RWPE2 (cell line): ENCODE measurements around the gene ST7.

ENCODE experiments used
- ATAC-seq: fragments of 200-7000 bp; cut with Tn5 transposase; 3 replicates; pipeline ENCODE4 v1.9.1; 2021; ENCODE audit warnings: low read depth
- DNase-seq: peaks from one replicate; pipeline ENCODE4 v3.0.0-alpha.2; 2020; ENCODE audit warnings: low spot score
- H3K27ac ChIP-seq: fragments of 450-650 bp; 2 replicates; pipeline ENCODE4 v1.5.1; 2017; ENCODE audit warnings: mild to moderate bottlenecking; ENCODE audit not compliant: poor library complexity, severe bottlenecking
- H3K27me3 ChIP-seq: fragments of 250-450 bp; sonication (Bioruptor Pico); 2 replicates; pipeline ENCODE4 v1.5.1; 2021; ENCODE audit warnings: mild to moderate bottlenecking, moderate library complexity; ENCODE audit not compliant: insufficient read depth, poor library complexity, severe bottlenecking
- H3K36me3 ChIP-seq: fragments of 250-450 bp; sonication (Bioruptor Pico); 2 replicates; pipeline ENCODE4 v1.5.1; 2020; ENCODE audit warnings: low read depth, mild to moderate bottlenecking, moderate library complexity
- H3K4me1 ChIP-seq: fragments of 250-450 bp; sonication (Bioruptor Pico); 2 replicates; pipeline ENCODE4 v1.5.1; 2021; ENCODE audit warnings: mild to moderate bottlenecking, moderate library complexity; ENCODE audit not compliant: insufficient read depth, poor library complexity, severe bottlenecking
- H3K4me3 ChIP-seq: fragments of 250-450 bp; sonication (Bioruptor Pico); 2 replicates; pipeline ENCODE4 v1.5.1; 2021; ENCODE audit warnings: mild to moderate bottlenecking, moderate library complexity; ENCODE audit not compliant: severe bottlenecking
- H3K9me3 ChIP-seq: fragments of 250-450 bp; sonication (Bioruptor Pico); 2 replicates; pipeline ENCODE4 v1.5.1; 2021; ENCODE audit warnings: mild to moderate bottlenecking, moderate library complexity; ENCODE audit not compliant: severe bottlenecking
- TF ChIP-seq, protein P1 (sequence below): fragments of 450-650 bp; IDR thresholded peaks from one replicate; pipeline ENCODE4 v1.5.1; 2017; ENCODE audit warnings: mild to moderate bottlenecking, moderate library complexity; ENCODE audit not compliant: poor library complexity, severe bottlenecking

Gene ST7

GRCh38 chr7:117188376-117188775 is 235.1 kb downstream of the ST7 start:
- no peaks in the 10 kb centered on the region; the same call in 1 of the 2 replicates for H3K36me3 ChIP-seq
- no peak overlapping the region for H3K4me3 ChIP-seq
- ATAC-seq (no peak), DNase-seq (no peak)
- no peaks in the 10 kb centered on the region for H3K4me1 ChIP-seq
- H3K27me3 ChIP-seq: no peaks in the 10 kb centered on the region
- no peak overlapping the region for H3K27ac ChIP-seq
- TF ChIP-seq, protein P1, sequence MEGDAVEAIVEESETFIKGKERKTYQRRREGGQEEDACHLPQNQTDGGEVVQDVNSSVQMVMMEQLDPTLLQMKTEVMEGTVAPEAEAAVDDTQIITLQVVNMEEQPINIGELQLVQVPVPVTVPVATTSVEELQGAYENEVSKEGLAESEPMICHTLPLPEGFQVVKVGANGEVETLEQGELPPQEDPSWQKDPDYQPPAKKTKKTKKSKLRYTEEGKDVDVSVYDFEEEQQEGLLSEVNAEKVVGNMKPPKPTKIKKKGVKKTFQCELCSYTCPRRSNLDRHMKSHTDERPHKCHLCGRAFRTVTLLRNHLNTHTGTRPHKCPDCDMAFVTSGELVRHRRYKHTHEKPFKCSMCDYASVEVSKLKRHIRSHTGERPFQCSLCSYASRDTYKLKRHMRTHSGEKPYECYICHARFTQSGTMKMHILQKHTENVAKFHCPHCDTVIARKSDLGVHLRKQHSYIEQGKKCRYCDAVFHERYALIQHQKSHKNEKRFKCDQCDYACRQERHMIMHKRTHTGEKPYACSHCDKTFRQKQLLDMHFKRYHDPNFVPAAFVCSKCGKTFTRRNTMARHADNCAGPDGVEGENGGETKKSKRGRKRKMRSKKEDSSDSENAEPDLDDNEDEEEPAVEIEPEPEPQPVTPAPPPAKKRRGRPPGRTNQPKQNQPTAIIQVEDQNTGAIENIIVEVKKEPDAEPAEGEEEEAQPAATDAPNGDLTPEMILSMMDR: no peak
- no peaks in the 10 kb centered on the region for H3K9me3 ChIP-seq

- TF ChIP-seq, protein P1: no peak
- no peak overlapping the region for H3K4me3 ChIP-seq
- no peaks in the 10 kb centered on the region; the same call in 1 of the 2 replicates for H3K36me3 ChIP-seq
- no peaks in the 10 kb centered on the region for H3K9me3 ChIP-seq
- no peak overlapping the region for H3K27ac ChIP-seq
- DNase-seq (no peak), ATAC-seq (no peak)
- H3K27me3 ChIP-seq: no peaks in the 10 kb centered on the region
- H3K4me1 ChIP-seq: no peaks in the 10 kb centered on the region
Measured at GRCh38 chr7:117188949-117189592, 235.8 kb downstream of the ST7 start.

DNA sequence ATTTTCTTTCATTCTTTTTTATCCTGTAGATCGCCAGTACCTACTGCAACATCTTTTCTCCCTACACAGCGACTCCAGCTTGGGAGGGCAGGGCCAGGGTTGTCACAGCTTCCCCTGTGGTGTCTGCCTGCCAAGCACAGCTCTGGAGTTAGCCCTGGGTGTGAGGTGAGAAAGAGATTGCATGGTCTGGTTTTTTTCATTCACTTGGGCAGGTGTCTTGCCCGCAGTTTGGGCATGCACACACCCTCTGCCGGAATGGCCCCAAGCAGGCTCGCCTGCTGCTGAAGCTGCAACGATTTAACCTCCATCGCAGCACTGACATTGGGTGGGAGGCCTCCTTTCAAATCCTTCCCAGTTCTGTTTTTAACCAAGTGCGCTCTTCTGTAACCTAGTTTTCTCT is 236.8 kb downstream of the ST7 start:
- no peak for DNase-seq
- no peaks in the 10 kb centered on the region for H3K4me1 ChIP-seq
- no peak for ATAC-seq
- TF ChIP-seq, protein P1: no peak
- no peaks in the 10 kb centered on the region; the same call in 1 of the 2 replicates for H3K36me3 ChIP-seq
- no peak overlapping the region for H3K4me3 ChIP-seq
- no peaks in the 10 kb centered on the region for H3K9me3 ChIP-seq
- no peak overlapping the region for H3K27ac ChIP-seq
- H3K27me3 ChIP-seq: no peaks in the 10 kb centered on the region

GRCh38 chr7:117190746-117191435 is 237.6 kb downstream of the ST7 start:
- H3K36me3 ChIP-seq: no peaks in the 10 kb centered on the region; the same call in 1 of the 2 replicates
- no peak overlapping the region for H3K27ac ChIP-seq
- no peaks in the 10 kb centered on the region for H3K4me1 ChIP-seq
- DNase-seq (no peak), ATAC-seq (no peak)
- no peaks in the 10 kb centered on the region for H3K27me3 ChIP-seq
- TF ChIP-seq, protein P1: no peak
- no peak overlapping the region for H3K4me3 ChIP-seq
- no peaks in the 10 kb centered on the region for H3K9me3 ChIP-seq

- H3K9me3 ChIP-seq: no peaks in the 10 kb centered on the region
- TF ChIP-seq, protein P1: no peak
- H3K36me3 ChIP-seq: no peaks in the 10 kb centered on the region; the same call in 1 of the 2 replicates
- no peak overlapping the region for H3K27ac ChIP-seq
- no peaks in the 10 kb centered on the region for H3K27me3 ChIP-seq
- no peak overlapping the region for H3K4me3 ChIP-seq
- ATAC-seq (no peak), DNase-seq (no peak)
- H3K4me1 ChIP-seq: no peaks in the 10 kb centered on the region
Measured at GRCh38 chr7:117192108-117192507, 238.8 kb downstream of the ST7 start.
